Spleen (tissue), 7 donors: ENCODE measurements around the gene ADGRV1.

ENCODE experiments used
- CTCF ChIP-seq, 11 experiments: fragments of 200-600 bp in 7 of 11; fragments of 450-650 bp in 4 of 11; sonication (generic) in 4 of 11; IDR thresholded peaks in 8 of 11; conservative IDR thresholded peaks in 3 of 11; 1 replicate in 7 of 11; 2 replicates in 4 of 11; pipeline versions ENCODE4 v1.4.0 to v1.8.0; 2016 to 2021; ENCODE audit warnings: antibody characterized with exemption in 11 of 11, inconsistent platforms in 4 of 11, mild to moderate bottlenecking in 1 of 11
- POLR2AphosphoS5 ChIP-seq, 3 donors: sonication (generic); formaldehyde crosslinking; IDR thresholded peaks; one replicate each; pipeline ENCODE4 v1.5.1; 2017; ENCODE audit warnings: antibody characterized with exemption in 3 of 3
- donor health status: DM: no; HTN: no; CAD: no; lungs with moderate emphysema.
- donor health status: DM: no; HTN: no; CAD: no.
- donor health status: DM: no; HTN: no; CAD: no.

- no peak for TF ChIP-seq CTCF (IDR thresholded peaks at IDR 0.05 in 8 of 11, conservative IDR thresholded peaks at IDR 0.05 in 3 of 11)
- no peak for TF ChIP-seq POLR2AphosphoS5 (IDR thresholded peaks at IDR 0.05)
Measured at GRCh38 chr5:91049112-91049511, 490.5 kb downstream of the ADGRV1 start.
